H1 (cell line): ENCODE measurements around the gene BLMH. TPM values are rescaled to one million over a fixed set of nuclear protein-coding genes. Genes with fewer than 3 reads are reported as not detected.

Experiments
- JUN ChIP-seq: IDR thresholded peaks from 2 replicates; pipeline ENCODE4 v1.6.1; 2011; ENCODE audit warnings: low read depth, mild to moderate bottlenecking, improper control_type of control experiment, low read length
- NRF1 ChIP-seq: IDR thresholded peaks from 2 replicates; pipeline ENCODE4 v1.6.1; 2011; ENCODE audit warnings: mild to moderate bottlenecking, low read depth, low read length, improper control_type of control experiment
- TAF1 ChIP-seq: IDR thresholded peaks from 2 replicates; pipeline ENCODE4 v1.6.1; 2011; ENCODE audit warnings: mild to moderate bottlenecking, low read depth, low read length
- polyA plus RNA-seq, 7 experiments: library from polyadenylated mRNA; depleted of rRNA in 3 of 7; stranded (reverse) in 5 of 7; unstranded in 2 of 7; fragments of >200 nt in 5 of 7; fragments of 200-250 nt in 2 of 7; gene quantifications; 1 replicate in 5 of 7; 2 replicates in 1 of 7; 4 replicates in 1 of 7; pipeline versions ENCODE4 v1.2.1 to v1.2.3, GENCODE V29; 2011 to 2013; ENCODE audit warnings: missing spikeins in 2 of 7, mixed read lengths in 2 of 7
- total RNA-seq: library from RNA; stranded (reverse); fragmentation: NEBNext Ultra II Directional; extraction: Animal tissue kit (Norgen Biotek cat#: 25700); gene quantifications from 2 replicates; pipeline ENCODE4 v1.2.1, GENCODE V29; 2021
- TF ChIP-seq, protein P1 (sequence below), 3 experiments: IDR thresholded peaks; 1 replicate in 2 of 3; 2 replicates in 1 of 3; pipeline versions ENCODE4 v1.5.1 to v1.6.1; 2011; ENCODE audit warnings: low read length in 3 of 3, mild to moderate bottlenecking in 3 of 3, inconsistent platforms in 2 of 3, low read depth in 1 of 3, moderate library complexity in 1 of 3; ENCODE audit not compliant: insufficient read depth in 1 of 3; ENCODE audit errors: control extremely low read depth in 1 of 3

Gene BLMH
- total and polyA plus RNA-seq, 2 of the 8 experiments (the other 6 are each of a cell fraction or from before 2014, with no cell fraction given), result 18.2 to 74.3 TPM

DNA sequence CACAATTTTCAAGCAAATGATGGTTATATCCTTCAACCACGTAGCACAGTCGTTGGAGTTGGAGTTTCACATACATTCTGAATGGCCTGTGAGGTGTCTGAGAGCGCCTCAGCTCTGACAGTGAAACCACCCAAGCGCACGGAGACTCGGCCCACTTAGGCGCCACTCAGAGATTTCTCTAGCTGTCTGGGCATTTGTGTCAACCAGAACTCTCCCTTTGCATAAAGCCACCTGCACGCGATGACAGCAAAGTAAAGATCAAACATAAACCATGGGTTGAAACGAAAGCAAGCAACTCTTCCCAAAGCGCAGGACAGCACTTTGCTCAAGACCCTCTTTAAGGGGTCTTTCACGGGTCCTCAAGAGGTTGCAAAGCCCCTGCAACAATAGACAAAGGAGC is 56.8 kb downstream of the BLMH start (continued):
- TF ChIP-seq, protein P1, sequence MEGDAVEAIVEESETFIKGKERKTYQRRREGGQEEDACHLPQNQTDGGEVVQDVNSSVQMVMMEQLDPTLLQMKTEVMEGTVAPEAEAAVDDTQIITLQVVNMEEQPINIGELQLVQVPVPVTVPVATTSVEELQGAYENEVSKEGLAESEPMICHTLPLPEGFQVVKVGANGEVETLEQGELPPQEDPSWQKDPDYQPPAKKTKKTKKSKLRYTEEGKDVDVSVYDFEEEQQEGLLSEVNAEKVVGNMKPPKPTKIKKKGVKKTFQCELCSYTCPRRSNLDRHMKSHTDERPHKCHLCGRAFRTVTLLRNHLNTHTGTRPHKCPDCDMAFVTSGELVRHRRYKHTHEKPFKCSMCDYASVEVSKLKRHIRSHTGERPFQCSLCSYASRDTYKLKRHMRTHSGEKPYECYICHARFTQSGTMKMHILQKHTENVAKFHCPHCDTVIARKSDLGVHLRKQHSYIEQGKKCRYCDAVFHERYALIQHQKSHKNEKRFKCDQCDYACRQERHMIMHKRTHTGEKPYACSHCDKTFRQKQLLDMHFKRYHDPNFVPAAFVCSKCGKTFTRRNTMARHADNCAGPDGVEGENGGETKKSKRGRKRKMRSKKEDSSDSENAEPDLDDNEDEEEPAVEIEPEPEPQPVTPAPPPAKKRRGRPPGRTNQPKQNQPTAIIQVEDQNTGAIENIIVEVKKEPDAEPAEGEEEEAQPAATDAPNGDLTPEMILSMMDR (IDR thresholded peaks at IDR 0.05; ENCODE audit: control extremely low read depth in 1 of 3, insufficient read depth in 1 of 3, low read depth in 1 of 3, low read length in 3 of 3), result no peak
- no peak for TF ChIP-seq NRF1
- TF ChIP-seq JUN, result no peak
- TF ChIP-seq TAF1, result no peak
